NCI-H774 (cell line): ENCODE data around the gene BTBD16.

Source experiments
- DNase-seq: peaks from one replicate; lab custom pipeline; 2025; lab: John Stamatoyannopoulos, UW

BTBD16 gene

DNA sequence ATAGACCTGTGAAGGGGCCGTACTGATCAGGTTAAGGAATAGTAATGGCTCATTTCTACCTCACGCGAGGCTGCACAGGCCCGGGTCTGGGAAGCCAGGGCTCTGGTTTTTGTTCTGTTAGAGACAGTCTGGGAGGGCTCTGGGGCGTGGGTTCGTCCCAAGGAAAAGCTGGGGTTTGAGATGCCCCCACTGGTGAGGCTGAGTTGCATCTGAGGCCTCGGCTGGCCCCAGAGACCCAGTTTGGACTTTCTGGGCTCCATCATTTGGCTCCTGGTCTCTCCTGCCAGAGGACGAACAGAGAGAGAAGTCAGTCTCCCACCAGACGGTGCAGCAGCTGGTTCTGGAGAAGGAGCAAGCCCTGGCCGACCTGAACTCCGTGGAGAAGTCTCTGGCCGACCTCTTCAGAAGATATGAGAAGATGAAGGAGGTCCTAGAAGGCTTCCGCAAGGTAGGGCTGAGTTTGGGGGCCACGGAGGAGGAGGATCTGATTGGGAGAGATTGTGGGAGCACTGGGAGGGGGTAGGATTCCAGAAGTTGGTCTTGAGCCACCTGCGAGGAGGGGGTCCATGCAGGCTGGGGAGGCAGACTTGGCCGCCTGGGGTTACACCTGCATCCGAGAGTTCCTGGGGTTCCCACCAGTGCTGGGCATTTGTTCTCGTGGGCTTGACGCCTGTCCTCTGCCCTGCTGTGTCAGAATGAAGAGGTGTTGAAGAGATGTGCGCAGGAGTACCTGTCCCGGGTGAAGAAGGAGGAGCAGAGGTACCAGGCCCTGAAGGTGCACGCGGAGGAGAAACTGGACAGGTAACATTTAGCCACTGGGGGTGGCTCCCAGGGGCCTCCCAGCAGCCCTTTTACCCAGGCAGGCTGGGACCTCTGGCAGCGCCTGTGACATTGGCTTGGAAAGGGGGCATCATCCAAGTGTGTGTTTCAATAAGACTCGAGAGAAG, 22.5 kb upstream of the BTBD16 start:
- DNase-seq, result no peak

- DNase-seq, result no peak
These were observed 21.7 kb upstream of the BTBD16 start for GRCh38 chr10:122249303-122249850.

- DNase-seq, result no peak
These were observed 20.9 kb upstream of the BTBD16 start for GRCh38 chr10:122249991-122250750.

DNA sequence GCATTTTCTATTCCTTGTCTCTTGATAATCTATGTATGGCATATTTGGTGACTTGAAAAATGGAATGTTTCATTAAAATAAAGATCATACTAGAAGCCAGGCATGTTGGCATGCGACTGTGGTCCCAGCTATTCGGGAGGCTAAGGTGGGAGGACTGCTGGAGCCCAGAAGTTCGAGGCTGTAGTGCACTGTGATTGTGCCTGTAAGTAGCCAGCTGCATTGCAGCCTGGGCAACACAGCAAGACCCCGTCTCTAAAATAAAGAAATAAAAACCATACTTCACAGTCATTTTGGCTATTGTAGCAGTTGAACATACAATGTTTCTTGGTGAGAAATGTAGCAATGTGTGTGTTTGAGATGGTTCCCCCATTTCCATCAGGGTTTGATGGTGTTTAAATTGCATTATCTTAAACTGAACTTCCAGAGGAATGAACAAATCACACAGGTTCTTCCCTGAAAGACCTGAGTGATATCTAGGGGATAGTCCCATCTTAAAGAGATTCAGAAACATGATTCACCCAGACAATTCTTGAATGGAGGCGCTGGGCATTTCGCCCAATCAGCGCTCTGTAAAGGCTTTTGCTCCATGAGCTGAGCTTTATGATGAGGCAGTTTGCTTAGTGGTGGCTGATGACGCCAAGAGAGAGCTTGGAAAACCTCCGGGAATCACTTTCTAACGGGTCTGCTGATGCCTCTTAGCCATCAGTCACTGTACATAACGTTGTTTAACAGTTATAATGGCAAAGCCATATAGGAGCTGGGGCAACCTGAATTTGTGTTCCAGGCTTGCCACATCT, 19.4 kb upstream of the BTBD16 start:
- DNase-seq, result no peak

DNA sequence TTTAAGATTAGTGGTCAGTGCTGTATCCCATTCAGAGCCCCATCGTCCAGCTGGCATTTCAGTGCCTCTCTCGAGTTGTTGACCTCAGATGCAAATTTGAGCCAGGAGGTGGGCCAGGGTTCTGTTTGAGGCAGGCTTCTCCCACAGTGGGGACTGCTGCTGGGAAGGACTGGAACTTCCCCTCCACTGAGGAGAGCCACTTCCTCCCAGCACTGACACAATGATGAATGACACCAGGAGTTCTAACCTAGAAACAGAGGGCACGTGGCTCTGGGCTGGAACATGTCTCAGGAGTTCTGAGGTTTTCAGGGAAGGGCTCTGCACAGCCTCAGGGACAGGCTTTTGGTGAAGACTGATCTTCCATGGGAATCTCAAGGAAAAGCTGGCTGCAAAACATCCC, 18.3 kb upstream of the BTBD16 start:
- no peak for DNase-seq

DNA sequence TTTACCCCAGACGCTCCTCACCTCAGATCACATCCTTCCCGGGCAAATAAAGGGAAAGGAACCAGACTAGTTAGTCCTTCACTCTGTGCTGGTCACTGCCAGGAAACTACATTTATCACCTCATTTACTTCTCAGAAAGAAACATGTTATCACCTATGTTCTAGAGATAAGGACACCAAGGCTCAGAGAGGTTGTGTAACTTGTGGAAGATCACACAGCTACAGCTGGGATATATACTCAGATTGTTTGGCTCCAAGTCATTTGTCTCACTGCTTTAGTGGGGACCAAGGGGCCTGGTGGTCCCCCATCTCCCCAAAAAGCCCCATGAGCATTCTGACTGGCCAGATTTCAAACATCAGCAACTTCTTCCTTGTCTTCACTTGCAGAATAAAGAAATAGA, 17.5 kb upstream of the BTBD16 start:
- no peak for DNase-seq

DNA sequence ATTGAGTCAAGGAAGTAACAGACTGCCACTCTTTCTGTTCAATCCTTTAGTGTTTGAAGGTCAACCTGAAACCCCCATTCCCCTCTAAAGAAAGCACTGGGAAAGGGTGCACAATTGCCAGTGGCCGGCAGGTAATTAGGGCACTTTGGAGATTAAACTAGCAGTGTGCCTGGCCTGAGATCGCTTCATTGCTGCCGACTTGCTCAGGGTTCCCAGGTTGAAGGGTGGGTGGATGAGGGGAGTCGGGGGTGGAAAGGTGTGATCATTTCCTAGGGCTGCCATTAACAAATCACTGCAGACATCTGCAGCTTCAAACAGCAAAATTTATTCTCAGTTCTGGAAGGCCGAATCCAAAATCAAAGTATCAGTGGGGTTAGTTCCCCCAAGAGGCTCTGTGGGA, 16.3 kb upstream of the BTBD16 start:
- DNase-seq, result no peak

- no peak for DNase-seq
These were observed 15.4 kb upstream of the BTBD16 start for GRCh38 chr10:122255509-122256301.

- DNase-seq, result no peak
These were observed 14.1 kb upstream of the BTBD16 start for GRCh38 chr10:122257041-122257440.

- DNase-seq, result no peak
These were observed 12.7 kb upstream of the BTBD16 start for GRCh38 chr10:122258136-122259074.

DNA sequence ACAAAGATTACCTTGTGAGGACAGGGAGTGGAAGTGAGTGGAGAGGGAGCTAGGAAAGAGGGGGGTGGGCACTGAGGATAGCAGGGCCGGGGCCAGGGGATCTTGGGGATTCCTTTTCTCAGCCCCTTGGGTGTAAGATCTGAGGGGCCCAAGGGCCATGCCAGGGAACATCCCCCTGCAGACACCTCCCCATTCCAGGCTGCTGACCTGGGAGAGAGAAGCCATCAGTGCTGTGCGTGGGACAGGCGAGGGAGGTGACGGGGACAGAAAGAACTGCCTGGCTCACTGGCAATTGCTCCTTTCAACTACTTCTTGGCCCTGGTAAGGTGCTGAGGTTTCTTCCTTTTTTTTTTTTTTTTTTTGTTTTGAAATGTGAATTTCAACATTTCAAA, 12.0 kb upstream of the BTBD16 start:
- no peak for DNase-seq

- DNase-seq, result no peak
These were observed 9.5 kb upstream of the BTBD16 start for GRCh38 chr10:122261584-122261983.

- DNase-seq, result no peak
These were observed 7.1 kb upstream of the BTBD16 start for GRCh38 chr10:122263971-122264370.

GRCh38 chr10:122264436-122264835, 6.7 kb upstream of the BTBD16 start:
- no peak for DNase-seq

DNA sequence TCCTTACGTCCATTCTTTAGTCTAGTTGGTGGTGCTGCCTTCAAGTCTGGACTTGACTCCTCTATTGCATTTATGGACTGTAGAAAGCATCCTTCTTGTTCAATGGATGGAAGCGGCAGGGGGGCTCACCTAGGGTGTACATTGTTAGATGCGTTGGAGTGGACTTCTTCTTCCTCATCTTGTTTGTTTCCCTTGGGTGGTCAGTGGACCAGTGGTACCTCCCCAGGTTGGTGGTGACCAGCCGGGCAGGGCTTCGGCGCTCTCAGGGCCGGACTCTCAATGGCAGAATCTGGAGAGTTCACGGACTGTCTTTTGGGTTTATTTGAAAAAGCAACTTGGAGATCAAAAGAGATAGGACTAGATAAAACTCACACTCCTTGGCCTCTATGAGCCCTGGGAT, 6.2 kb upstream of the BTBD16 start:
- DNase-seq, result no peak

GRCh38 chr10:122265896-122266295, 5.2 kb upstream of the BTBD16 start:
- no peak for DNase-seq

DNA sequence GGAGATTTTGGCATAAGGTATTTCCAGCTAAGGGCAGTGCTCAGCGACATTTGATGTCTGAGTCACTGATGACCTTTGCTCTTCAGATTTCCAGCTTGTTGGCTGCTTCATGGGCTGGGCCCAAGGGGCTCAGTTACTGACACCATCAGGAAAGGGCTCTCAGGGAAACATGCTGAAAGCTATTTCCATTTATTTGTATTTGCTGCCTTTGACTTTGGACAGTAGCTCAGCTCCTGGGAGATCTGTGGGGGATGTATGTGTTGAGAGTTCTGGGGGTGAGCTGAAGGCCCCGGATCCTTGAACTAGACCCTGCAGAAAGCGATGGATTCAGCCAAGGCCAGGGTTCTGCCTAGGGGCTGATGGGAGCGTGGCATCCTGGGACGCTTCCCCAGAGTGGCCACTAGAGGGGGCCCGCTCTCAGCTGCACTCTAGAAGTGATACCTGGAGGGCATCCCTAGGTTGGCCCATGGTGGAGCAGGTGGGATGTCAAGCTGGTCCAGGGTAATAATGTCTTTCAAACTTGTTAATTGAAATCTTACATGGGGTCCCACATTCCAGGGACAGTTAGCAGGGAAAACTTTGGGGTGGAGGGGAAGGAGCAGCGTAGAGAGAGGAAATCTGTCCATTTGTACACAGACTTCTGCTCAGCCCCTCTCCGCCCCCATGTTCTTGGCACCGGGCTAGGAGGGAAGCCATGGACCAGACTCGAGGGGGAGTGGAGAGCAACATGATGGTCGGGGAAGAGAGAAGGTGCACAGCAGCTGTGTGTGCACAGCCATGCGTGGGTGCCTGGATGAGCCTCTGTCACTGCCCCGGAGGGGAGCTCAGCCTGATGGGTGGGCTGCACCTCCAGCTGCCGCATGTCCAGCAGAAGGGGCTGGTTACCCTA, 3.0 kb upstream of the BTBD16 start:
- no peak for DNase-seq

DNA sequence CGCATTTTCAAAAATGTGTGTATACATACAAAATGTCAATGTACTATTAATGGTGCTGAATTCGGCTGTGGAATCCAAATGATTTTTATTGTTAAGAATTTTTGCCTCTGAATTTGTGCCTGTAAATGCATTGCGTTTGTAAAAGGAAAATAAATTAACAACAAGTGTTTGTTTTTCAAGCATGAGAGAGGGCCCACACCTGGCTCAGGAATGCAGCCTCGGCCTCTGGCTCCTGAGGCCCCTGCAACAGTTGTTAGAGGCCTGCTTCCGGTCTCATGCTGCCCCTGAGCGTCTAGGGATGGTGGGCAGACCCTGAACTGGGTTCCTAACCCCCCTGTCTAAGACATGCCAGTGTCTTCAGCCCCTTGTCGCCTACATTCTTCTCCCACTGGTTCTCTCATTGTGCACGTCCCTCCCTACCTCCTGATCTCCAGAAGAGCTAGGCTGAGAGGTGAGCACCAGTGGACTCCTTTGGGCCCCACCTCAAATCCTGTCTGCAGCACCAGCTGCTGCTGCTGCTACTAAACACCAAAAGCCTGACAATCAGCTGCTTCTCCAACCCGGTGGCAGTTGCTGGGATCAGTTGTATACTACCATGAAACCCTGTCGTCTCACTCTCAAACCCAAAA, 1.9 kb upstream of the BTBD16 start:
- DNase-seq, result no peak
